Muscle layer of colon (tissue), 2 donors: Measurements from ENCODE around the gene GLCCI1.
A peak's percentile ranks its signal among the peaks of the same experiment; 100 is the strongest.

Experiments used
- H3K27ac ChIP-seq: one replicate; pipeline ENCODE4 v1.7.0; 2013; ENCODE audit warnings: low read depth, mild to moderate bottlenecking, low read length, moderate library complexity
- H3K27me3 ChIP-seq, 2 donors: one replicate each; pipeline ENCODE4 v1.7.0; 2013; ENCODE audit warnings: low read length in 2 of 2, mild to moderate bottlenecking in 2 of 2; ENCODE audit not compliant: insufficient read depth in 2 of 2, control insufficient read depth in 1 of 2
- H3K36me3 ChIP-seq: one replicate; pipeline ENCODE4 v1.7.0; 2013; ENCODE audit warnings: mild to moderate bottlenecking, low read length; ENCODE audit not compliant: insufficient read depth
- H3K4me1 ChIP-seq: one replicate; pipeline ENCODE4 v1.7.0; 2013; ENCODE audit warnings: mild to moderate bottlenecking, low read length; ENCODE audit not compliant: insufficient read depth
- H3K4me3 ChIP-seq, 2 donors: one replicate each; pipeline ENCODE4 v1.7.0; 2013; ENCODE audit warnings: low read length in 2 of 2, low read depth in 1 of 2, mild to moderate bottlenecking in 1 of 2, moderate library complexity in 1 of 2
- H3K9ac ChIP-seq: one replicate; pipeline ENCODE4 v1.7.0; 2013; ENCODE audit warnings: low read length
- H3K9me3 ChIP-seq: one replicate; pipeline ENCODE4 v1.7.0; 2013; ENCODE audit warnings: mild to moderate bottlenecking, low read length
- donor health status: abdominal sarcoma.
- donor health status: Adenocarcinoma of cecum.

Gene GLCCI1

DNA sequence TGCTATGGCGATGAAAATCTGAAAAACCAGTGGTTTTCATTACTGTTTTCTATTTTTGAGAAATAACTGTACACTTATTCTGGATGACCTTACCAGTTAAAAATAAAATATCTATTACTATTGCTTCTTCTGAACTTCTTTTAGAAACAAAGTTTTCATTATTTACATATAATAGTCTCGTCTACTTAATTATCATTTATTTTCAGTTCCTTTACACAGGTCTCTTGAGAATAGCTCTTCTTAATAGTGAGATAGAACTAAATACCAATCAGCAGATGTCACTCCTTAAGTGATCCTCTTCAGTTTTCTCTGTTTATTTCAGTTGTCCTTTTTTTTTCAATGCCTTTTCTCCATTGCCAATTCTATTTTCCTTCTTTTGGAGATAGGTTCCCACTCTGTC, 4.3 kb upstream of the GLCCI1 start:
- H3K4me3 ChIP-seq, result no peak overlapping the region
- peaks cover 6% of the 10 kb centered on the region for H3K4me1 ChIP-seq
- H3K27me3 ChIP-seq, result no peaks in the 10 kb centered on the region
- H3K27ac ChIP-seq, result no peak overlapping the region
- H3K9me3 ChIP-seq, result no peaks in the 10 kb centered on the region
- no peaks in the 10 kb centered on the region for H3K36me3 ChIP-seq
- H3K9ac ChIP-seq, result no peak overlapping the region

DNA sequence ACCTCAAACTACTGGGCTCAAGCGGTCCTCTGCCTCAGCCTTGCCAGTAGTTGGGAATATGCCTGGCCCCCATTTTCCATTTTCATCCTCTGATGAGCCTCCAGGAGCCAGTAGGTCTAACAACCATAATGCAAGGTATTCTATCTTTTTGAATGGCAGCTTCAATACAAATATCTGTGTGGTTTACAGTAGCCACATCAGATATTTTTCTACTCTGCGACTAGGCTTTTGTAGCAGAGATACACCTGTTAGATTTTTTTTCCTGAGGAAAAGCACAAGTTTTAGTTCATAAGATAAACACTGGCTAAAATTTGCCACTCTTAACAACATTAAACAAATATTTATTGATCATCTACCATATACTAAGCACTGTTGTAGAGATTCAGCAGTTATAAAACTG, 3.9 kb upstream of the GLCCI1 start:
- no peaks in the 10 kb centered on the region for H3K36me3 ChIP-seq
- no peak overlapping the region for H3K4me3 ChIP-seq
- H3K27ac ChIP-seq, result no peak overlapping the region
- H3K9ac ChIP-seq, result no peak overlapping the region
- no peaks in the 10 kb centered on the region for H3K9me3 ChIP-seq
- no peaks in the 10 kb centered on the region for H3K27me3 ChIP-seq
- peaks cover 6% of the 10 kb centered on the region for H3K4me1 ChIP-seq

DNA sequence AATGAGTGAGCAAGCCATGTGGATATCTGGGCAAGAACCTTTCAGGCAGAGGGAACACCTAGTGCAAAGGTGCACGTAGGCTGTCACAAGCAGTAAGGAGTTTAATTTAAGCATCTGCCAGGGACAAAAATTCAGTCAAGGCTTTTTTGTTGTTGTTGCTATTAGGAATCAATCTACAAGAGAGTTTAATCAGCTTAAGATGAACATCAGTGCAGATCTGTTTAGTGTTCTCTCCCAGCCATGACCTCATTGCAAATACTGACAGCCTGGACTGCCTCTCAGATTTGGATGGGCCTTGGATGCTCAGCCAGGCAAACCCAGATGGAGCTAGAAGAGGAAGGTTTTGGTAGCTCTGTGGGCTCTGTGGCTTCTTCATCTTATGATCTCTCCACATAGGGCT, 3.3 kb upstream of the GLCCI1 start:
- no peaks in the 10 kb centered on the region for H3K9me3 ChIP-seq
- no peak overlapping the region for H3K27ac ChIP-seq
- no peaks in the 10 kb centered on the region for H3K27me3 ChIP-seq

DNA sequence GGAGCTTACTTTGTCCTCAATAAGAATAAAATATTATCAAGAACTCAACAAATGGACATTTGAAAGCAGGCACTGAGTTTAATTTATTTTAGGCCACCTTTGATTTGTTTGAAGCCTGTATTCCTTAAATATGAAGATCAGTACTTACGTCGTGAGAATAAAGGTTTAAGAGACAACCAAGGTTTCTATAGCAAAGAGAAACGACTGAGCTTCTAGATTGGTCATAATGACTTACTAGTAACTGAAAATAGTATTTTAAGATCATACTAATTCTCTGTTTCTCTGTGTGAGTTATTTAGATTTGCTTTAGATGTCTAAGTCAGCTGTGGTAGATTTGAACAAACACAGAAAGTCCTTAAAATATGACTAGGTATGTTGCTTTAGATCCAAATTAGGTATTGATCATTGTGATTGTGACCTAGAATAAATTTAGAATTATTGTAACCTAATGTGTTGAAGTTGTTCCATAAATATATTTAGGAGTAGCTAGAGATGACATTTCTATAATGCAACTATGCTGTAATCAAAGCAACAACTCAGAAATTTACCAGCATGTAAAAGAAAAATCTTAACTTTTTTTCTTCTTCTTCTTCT, 2.4 kb upstream of the GLCCI1 start:
- no peaks in the 10 kb centered on the region for H3K9me3 ChIP-seq
- H3K36me3 ChIP-seq, result no peaks in the 10 kb centered on the region
- no peak overlapping the region for H3K4me3 ChIP-seq
- H3K9ac ChIP-seq, result no peak overlapping the region
- H3K27me3 ChIP-seq, result no peaks in the 10 kb centered on the region
- peaks cover 14% of the 10 kb centered on the region for H3K4me1 ChIP-seq
- no peak overlapping the region for H3K27ac ChIP-seq

More for the DNA sequence above, 3.3 kb upstream of the GLCCI1 start:
- Histone ChIP-seq H3K36me3 (no peaks in the 10 kb centered on the region), H3K4me1 (peaks cover 6% of the 10 kb centered on the region), H3K4me3 (no peak overlapping the region), H3K9ac (no peak overlapping the region)

DNA sequence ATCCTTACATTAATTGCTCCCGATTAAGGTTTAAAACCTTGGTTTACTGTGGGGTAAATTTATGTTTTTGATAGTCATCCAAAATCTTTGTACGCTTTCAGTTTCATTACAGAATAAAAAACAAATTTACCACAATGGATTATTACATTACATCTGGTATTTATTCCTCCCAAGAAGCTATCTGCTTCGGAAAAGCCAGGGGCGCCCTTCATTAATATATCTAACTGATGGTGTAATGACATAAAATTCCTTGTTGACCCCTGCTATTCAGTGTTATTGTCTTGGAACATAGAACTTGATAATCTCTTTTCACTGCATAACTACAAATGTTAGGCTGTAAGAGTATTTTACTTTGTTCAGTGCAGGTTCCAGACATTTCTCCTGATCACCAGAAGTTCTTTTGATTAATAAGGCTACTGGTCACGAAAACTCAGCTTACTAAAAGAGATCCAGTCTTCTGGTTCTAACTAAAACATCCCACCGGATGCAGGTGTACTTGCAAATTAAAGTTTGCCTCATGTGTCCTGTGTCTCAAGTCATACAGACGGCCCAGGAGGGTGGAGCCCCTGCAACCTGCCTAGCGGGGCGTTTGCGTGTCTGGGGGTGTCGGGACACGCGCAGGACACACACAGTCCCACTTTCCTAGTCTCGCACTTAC, 581 bp upstream of the GLCCI1 start:
- peak overlapping the region; percentile 53 for H3K27ac ChIP-seq

DNA sequence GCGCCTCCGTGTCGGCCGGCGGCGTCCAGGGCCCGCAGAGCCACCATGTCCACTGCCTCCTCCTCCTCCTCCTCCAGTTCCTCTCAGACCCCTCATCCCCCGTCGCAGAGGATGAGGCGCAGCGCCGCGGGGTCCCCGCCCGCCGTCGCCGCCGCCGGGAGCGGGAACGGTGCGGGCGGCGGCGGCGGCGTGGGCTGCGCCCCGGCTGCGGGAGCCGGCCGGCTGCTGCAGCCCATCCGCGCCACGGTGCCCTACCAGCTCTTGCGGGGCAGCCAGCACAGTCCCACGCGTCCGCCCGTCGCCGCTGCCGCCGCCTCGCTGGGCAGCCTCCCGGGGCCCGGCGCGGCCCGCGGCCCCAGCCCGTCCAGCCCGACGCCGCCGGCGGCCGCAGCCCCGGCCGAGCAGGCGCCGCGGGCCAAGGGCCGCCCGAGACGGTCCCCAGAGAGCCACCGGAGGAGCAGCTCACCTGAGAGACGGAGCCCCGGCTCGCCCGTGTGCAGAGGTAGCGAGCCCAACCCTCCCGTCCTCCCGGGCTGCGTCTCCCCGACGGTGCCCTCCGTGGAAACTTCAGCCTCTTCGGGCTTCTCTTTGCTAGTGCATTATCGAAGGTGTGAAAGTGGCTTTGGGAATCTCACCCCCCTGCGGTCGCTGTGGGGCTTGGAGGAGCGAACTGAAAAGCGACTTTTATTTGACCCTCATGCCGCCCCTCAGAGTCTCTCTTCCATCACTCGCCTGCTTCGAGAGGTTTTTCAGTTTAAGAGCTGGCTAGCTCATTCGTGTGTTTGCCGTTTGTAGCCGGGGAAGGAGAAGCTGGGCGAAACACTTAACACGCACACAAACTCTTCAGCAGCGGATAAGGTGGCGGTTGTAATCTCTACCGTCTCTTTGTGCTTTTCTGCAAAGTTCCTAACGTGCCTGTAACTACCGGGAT, 975 bp downstream of the GLCCI1 start:
- H3K4me1 ChIP-seq, result peaks cover 14% of the 10 kb centered on the region
- H3K9ac ChIP-seq, result peak overlapping the region; percentile 77

More for the DNA sequence above, 581 bp upstream of the GLCCI1 start:
- H3K27me3 ChIP-seq, result no peaks in the 10 kb centered on the region
- H3K36me3 ChIP-seq, result no peaks in the 10 kb centered on the region
- H3K4me1 ChIP-seq, result peaks cover 14% of the 10 kb centered on the region
- peak overlapping the region; percentile 89 to 92 for H3K4me3 ChIP-seq
- H3K9me3 ChIP-seq, result no peaks in the 10 kb centered on the region
- peak overlapping the region; percentile 61 for H3K9ac ChIP-seq

DNA sequence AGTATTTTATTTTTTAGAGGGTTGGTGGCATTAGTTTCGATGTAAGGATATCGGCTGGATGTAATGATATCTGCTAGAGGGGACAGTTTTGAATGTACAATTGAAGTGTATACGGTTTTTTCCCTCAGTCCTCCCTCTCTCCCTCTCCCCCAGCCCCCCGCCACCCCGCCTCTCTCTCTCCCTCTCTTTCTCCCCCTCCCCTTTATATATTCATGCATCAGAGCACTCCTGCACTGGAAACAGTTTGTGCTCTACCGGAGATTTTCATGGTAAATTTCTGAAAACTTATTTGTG, 1.6 kb downstream of the GLCCI1 start:
- peak overlapping the region; percentile 77 for H3K9ac ChIP-seq
- no peaks in the 10 kb centered on the region for H3K36me3 ChIP-seq
- H3K4me1 ChIP-seq, result peaks cover 14% of the 10 kb centered on the region
- H3K4me3 ChIP-seq, result peak overlapping the region; percentile 52 to 97
- H3K27me3 ChIP-seq, result no peaks in the 10 kb centered on the region
- peak overlapping the region; percentile 61 for H3K27ac ChIP-seq
- no peaks in the 10 kb centered on the region for H3K9me3 ChIP-seq

More for the DNA sequence above, 975 bp downstream of the GLCCI1 start:
- H3K27me3 ChIP-seq, result no peaks in the 10 kb centered on the region
- peak overlapping the region; percentile 90 for H3K27ac ChIP-seq
- no peaks in the 10 kb centered on the region for H3K9me3 ChIP-seq
- no peaks in the 10 kb centered on the region for H3K36me3 ChIP-seq
- H3K4me3 ChIP-seq, result peak overlapping the region; percentile 92 to 97

DNA sequence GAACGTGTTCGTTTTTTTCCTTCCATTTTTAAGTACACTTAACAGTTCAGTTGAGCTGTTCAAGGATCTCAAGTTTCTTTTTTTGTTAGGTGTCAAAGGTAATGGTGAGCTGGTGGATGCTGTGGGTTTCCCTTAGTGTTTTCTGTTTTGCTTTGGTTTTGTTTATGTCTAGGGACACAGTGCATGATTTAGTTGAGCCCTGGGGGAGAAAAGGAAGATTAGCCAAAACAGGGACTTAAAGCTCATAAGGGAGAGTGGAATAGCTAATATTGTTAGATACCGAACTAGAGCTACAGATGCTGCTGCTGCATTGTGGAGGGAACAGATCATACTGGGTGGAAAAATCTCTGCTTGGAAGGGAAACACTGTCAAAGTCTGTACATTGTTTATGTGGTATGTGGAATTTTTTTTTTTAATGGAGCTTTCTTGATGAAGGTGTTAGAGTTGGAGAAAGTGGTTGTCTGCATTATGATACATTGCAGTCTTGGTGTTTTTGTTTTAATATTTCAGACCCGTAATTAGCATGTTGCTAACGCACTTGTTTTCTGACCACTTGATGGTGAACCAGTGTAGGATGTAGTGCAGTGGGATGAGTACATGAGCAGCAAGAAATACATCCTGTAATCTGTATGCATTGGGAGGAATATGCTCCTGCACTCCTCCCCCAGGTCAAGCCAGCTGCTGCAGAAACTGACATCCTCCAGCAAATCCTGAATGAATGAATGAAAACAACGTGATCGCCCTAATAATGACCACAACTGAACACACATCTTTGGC, 2.1 kb downstream of the GLCCI1 start:
- H3K27ac ChIP-seq, result no peak overlapping the region
- peaks cover 14% of the 10 kb centered on the region for H3K4me1 ChIP-seq
- H3K27me3 ChIP-seq, result no peaks in the 10 kb centered on the region
- H3K9me3 ChIP-seq, result no peaks in the 10 kb centered on the region
- H3K36me3 ChIP-seq, result no peaks in the 10 kb centered on the region
- peak overlapping the region; percentile 60 for H3K9ac ChIP-seq
- peak overlapping the region; percentile 52 to 97 for H3K4me3 ChIP-seq

DNA sequence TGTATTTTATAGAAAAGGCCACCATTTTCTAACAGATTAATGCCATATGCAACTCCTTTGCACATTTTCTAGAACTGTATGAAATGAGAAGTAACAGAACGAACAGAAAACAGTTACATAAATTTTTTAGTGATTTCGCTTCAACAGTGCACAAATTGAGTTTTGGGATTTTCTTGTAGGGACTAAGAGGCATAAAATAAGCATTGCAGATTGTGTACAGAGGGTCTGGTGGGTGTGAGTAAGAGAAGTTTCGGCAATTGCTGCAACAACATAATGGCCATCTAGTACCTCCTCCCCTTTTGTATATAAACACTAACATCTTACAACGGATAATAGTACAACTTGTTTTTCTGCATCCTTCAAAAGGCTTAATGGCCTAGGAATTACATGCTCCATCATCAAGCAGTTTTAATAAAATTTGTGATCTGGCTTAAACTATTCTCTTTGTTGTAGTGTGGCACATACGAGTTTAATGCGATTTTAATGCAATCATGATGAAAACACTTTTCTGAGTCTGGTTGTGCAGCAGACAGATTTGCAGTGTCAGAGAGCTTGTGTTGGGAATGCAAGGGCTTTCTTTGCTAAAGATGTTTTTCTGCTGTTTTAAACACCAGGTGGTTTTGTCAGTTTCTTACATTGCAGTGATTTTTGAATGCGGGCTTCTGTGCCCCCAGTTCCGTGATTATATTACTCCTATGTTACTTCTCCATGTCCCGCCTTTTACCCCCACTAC, 2.9 kb downstream of the GLCCI1 start:
- no peaks in the 10 kb centered on the region for H3K27me3 ChIP-seq
- H3K4me3 ChIP-seq, result no peak overlapping the region
- H3K27ac ChIP-seq, result no peak overlapping the region
- peaks cover 14% of the 10 kb centered on the region for H3K4me1 ChIP-seq
- no peak overlapping the region for H3K9ac ChIP-seq
- H3K9me3 ChIP-seq, result no peaks in the 10 kb centered on the region
- no peaks in the 10 kb centered on the region for H3K36me3 ChIP-seq

DNA sequence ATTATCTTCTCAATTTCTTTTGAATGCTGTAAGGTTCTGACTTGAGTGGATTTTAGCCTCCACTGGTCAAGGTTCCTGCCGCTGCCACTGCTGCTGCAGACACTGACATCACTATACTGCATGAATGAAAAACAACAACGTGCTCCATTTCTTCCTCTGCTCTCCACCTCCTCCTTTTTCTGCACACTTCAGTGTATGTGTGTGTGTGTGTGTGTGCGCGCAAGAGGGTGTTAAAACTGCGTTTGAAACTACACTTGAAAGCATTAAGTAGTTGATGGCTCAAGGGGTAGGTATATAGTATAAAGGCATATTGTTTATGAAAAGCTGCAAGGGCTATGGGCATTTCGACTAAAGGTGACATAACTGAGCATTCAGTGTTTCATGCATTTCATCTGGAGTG, 3.5 kb downstream of the GLCCI1 start:
- Histone ChIP-seq H3K27ac (no peak overlapping the region), H3K27me3 (no peaks in the 10 kb centered on the region), H3K36me3 (no peaks in the 10 kb centered on the region), H3K4me3 (no peak overlapping the region), H3K4me1 (peaks cover 14% of the 10 kb centered on the region), H3K9ac (no peak overlapping the region), H3K9me3 (no peaks in the 10 kb centered on the region)
